ENCODE data around the gene GABRR2.

Gene GABRR2

DNA sequence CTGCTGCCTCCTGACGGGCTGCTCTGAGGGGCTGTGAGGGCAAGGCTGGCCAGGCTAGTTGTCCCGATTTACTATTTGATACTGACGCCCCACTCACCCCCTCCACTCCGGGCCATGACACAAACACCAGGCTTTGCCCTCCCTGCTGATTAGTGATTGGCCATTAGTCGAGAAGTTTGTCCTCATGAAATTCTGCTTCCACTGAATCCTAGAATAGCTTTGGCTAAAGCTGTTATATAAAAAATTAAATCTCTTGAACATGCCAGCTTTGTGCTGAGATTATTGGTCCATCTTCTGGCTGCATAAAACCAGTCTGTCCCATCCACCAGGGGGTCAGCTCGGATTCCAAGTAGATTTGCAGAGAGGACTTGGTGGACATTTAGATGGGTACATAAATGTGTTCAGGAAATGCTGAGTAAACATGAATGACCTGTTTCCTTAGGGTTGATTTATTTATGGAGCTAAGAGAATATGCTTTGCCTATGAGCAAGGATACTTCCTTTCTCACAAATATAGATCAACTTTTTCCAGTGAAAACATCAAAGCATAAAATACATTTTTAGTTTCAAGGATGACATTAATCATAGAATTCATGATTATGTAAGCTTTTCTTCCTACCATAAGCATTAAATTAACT lies at the start of gene GABRR2:
TSS of gene GABRR2 (minus strand) at position 51 of the 637 bp plus-strand sequence. CDS start 134 bp downstream, outside the sequence.
- DNase-seq (ENCODE audit: low read depth, low spot score) = no peak

DNA sequence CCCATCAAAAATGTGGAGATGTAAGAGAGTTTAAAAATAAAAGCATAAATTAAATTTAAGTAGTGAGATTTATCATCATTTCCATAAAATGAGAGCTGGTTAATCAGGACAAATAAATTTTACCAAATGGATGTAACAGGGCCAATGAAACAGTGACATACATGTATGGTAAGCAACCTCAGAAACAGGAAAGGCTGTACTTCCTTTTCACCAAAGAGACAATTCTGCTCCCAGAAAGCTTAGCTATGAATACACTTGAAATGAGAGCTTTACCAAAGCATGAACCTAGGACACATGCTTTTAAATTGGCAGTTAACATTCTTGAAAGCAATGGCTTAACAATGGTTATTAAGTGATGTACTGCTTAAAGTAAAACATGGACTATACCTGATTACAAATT lies 49.5 kb upstream of the GABRR2 start:
- DNase-seq (ENCODE audit: low read depth, low spot score) = no peak

DNA sequence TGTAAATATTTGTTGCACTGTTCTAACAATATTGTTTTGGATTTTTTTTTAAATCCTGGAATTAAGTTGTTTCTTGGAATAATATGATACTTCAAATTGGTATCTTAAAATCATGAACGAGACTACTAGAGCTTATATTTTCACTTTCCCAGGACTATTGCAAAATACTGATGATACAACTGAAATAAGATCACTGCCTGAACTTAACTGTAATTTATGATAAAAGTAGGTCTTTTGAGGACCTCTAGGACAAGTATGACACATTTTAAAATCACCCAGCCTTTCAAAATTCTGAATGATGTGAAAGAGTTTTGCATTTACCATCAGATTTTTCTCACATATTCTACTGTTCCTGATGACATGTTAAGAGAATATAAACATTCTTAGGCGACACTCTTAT lies 46.1 kb upstream of the GABRR2 start:
- DNase-seq (ENCODE audit: low read depth, low spot score) = no peak

DNA sequence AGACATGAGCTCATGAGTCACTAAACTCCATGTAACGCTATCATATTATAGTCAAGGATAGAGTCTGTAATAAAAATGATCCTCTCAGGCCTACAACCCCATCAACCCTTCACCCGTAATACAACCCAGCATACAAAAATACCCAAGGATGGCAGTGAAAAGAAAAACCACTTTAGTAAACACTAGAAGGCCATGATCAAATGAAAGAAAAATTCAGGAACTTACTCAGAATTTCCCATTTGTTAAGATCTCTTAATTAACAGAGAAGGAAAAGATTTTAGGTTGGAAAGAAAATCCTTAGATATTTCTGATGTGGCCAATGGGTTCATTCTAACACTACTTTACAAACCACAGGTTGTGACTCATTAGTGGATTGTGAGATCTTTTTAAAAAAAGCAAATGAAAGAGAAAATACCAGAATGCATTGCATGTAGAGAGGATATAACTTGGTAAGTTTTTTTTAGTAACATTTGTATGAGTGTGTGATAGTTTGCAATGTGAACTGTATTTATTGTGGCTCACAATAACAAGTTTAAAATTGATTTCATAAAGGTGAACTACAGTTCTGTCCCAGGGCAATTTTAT lies 45.4 kb upstream of the GABRR2 start:
- no peak for DNase-seq (ENCODE audit: low read depth, low spot score)

DNA sequence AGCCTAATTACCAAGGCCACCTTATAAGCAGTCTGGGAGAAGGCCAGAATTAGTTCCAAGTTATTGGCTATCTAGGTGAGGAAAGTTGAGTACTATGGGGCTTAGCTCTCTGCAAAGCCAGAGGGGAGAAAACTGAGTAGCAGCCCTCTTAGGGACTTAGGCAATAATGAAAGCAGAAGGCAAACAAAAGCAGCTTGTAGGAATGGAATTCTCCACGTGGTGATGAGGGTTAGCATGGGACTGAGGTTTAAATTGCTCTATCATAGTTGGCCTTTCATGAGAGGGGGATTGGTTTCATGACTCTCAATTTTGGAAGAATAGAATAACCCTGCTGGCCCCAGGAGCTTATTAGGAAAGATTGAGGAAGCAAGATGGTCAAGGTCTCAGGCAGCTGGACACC lies 44.5 kb upstream of the GABRR2 start:
- DNase-seq (ENCODE audit: low read depth, low spot score) = no peak

DNA sequence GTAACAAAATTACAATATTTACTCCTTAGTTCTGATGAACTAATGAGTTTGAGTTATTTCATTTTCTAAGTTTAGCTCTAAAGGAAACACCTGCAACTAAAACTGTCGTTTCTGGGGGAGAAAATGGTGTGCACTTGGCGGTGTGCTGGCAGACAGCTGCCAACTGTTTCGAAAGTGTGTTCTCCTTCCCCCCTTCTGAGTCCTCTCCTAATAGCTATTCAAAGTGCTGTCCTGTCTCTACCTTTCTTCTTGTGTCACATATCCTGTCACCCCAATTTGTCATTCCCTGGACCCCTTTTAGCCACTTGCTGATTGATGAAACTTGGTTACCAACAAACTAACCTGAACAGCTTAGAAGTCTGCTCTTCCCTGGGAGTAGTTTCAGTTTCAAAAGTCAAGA lies 42.3 kb upstream of the GABRR2 start:
- no peak for DNase-seq (ENCODE audit: low read depth, low spot score)

DNA sequence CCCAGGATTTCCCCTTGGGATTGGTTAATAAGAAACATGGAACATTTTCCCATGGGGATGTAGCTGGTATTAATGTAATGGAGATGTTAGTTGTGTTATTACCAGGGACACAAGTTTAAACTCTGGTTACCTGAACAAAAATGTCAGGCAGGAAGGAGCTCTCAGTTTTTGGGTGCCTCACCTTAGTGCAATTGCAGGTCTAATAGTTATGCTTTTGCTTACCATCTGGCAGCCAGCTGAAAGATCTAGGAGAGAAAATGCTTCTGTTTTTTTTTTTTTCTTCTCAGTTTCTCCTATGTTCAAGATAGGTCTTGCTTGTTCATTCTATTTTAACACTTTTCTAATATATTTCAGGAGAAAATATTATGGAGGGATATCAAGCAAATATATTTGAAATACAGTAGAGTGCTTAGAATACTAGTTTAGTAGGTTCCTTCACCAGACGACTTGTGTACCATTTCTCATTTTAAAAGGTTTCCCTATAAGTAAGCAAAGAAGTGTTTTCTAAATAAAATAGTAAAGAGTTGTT lies 41.6 kb upstream of the GABRR2 start:
- no peak for DNase-seq (ENCODE audit: low read depth, low spot score)

DNA sequence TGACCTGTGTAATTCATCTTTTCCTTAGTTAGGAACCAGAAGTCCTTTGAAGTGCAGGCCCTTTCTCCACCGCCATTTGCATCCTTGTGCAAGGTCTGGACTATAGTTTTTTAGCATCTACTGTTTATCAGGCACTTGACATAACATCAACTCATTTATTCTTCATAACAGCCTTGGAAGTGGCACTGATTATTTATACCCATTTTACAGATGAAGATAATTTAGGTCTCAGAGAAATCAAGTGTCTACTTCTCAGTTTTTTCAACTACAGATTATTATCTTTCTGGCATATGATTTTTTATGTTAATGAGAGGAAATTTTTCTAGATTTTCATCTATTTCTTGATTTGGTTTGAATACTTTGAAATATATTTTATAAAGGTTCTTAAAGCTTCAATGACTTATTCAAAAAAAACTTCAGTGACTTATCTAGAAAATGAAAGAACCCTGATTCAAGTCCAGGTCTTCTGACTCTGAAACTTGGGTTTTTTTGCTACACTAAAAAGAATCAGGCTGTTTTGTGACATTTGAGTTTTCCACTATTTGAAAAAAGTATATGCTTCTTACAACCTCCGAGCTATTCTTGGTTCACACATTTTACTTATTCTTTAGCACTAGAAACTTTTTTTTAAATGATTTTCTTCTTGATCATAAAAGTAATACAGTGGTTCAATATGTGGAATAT lies 40.6 kb upstream of the GABRR2 start:
- DNase-seq (ENCODE audit: low read depth, low spot score) = no peak

DNA sequence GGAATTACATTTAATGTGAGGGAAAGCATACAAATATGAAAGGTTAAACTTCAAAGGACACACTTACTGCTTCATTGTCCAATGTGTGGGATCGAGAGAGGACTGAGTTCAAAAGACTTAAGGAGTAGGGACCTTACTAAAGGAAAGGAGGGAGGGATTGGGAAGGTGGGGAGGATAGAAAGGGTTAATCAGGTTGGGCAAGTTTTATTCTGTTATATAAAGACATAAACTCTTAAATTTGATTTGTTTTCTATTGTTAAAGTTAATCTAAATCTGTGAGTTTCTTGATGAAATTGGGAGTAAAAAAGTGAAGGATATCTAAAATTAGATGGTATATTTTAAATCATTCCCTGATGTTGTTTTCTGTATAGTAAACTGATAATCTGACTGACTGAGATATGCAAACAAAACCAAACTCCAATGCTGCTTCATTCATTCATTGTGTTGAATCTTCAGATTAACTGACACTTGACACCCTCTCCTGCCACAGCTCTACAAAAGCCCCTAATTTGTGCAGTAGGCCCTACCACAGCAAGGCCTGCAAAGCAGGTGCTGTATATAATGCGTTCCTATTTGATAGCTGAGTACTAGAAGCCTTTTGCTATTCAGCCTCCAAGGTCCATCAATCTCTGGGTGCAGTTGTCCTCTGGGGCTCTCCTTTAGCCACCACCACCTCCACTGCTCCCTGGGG lies 38.7 kb upstream of the GABRR2 start:
- DNase-seq (ENCODE audit: low read depth, low spot score) = no peak

DNA sequence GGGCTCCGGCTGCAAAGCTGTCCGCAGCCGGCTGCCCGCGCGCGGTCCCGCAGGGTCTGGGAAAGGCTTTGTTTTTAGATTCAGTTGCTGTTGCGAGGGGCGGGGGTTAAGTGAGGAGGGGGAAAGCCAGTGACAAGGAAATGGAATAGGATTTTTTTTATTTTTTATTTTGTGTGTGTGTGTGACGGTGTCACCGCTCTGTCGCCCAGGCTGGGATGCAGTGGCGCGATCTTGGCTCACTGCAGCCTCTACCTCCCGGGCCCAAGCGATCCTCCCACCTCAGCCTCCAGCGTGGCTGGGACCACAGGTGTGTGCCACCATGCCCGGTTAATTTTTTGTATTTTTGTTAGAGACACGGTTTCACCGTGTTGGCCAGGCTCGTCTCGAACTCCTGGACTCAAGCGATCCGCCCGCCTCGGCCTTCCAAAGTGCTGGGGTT lies 38.0 kb upstream of the GABRR2 start:
- DNase-seq (ENCODE audit: low read depth, low spot score) = no peak

DNA sequence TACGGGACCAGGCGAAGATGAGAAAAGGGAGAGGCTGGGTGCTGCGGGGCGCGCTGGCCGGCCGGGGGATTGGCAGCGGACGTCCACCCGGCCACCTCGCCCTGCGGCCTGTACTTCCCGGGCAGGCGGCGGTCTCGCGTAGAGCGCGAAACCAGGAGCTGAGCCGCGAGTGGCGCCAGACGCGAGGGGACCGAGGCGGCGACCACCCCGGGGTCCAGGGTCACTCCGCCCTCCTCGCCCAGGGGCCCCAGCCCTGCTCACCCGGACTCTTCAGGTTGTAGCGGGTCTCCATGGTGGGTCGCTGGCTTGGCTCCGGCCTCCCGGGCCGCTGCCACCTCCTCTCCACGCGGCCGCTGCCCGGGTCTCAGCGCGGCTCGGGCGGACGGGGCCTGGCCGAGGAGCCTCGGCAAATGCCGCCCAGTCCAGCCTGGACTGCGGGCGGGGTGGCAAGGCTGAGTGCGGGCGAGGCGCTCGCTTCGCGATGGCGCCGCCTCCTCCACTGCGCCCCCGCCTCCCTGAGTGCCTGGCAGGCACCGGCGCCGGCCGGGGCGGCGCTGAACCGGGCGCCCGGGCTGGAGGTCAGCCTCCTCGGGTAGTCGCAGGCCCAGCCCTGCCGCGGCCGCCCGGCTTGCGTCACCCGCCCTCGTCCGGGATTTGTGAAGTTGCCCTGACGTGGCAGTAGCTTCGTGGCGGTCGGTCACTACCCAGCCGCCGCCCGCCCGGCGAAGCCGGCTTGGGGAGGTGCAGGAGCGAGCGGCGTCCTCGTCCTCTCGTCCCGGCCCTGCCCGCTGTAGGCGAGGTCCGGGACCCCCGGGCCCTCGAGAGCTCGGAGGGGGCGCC lies 37.4 kb upstream of the GABRR2 start, which contains the start of gene UBE2J1:
TSS of gene UBE2J1 (minus strand) at position 445 of the 840 bp plus-strand sequence. CDS start at position 292, 153 bp downstream.
- DNase-seq (ENCODE audit: low read depth, low spot score) = peak; percentile 56

DNA sequence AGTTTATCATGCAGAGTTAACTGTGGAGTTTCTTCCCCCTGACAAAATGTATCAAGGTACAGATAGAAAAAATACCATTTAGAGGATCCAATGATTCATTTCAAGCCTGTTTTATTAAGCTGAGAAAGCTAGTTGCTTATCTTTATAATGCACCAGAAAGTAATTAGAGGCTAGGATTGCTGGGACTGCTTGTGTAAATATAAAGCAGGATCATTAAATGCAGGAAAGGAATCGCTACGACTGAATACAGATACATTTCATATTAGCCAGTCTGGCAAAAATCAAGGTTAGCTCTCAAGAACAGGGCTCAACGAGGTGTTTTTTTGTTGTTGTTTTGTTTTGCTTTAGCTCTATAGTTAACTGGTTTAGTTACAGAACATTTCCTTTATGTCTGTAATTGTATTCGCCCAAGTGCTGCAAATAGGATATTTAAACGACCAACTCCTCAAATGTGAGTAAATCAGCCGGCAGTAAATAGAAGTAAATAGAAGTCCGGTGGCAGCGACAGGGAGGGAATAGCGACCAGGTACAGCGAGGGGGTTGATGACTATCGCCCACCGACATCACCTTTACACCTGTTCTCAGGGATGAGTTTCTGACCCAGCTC lies 36.7 kb upstream of the GABRR2 start:
- no peak for DNase-seq (ENCODE audit: low read depth, low spot score)

DNA sequence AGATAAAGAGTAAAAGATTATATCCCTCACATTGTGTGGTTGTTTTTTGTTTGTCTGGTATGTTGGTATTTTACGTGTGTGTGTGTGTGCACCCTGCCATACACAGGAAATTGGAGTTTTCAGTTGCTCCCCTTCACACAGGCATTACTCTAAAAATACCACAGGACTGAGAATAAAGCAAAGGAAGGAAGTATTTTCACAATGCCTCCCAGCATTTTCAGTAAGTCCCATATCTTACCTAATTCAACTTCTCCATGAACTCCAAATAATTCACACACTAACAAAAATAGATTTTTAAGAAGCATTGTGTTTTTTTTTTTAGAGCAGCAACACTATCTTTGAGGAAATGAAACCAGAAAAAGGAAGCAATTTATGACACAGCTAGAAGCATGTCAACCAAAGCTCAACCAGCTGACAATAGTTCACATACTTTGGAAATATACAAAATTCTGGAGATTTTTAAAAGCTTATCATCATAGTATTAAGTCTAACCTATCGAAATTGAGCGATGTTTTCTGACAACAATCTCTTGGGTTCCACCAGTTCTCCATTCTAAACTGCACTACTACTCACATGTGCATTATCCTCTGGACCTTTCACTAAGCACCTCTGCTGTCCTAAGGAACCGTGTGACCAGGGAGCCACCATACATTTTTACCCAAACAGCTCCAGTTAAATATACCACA lies 35.3 kb upstream of the GABRR2 start:
- DNase-seq (ENCODE audit: low read depth, low spot score) = no peak

DNA sequence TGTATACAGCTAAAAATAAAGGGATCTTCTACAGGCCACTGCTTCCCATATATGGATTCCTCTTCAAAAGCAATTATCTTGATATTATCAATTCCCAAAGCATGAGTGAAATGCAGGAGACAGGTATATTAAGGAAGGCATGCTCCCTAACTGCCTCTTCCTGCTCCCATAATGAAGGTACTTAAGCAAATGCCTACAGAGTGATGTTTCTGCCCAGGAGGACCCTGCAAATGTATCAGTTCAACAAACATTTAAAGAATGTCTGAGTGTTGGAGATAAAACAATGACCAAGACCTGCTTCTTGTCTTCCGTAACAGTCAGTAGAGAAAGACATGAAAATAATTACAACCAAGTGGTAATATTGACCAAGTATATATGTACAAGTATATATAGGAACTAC lies 33.3 kb upstream of the GABRR2 start:
- no peak for DNase-seq (ENCODE audit: low read depth, low spot score)

DNA sequence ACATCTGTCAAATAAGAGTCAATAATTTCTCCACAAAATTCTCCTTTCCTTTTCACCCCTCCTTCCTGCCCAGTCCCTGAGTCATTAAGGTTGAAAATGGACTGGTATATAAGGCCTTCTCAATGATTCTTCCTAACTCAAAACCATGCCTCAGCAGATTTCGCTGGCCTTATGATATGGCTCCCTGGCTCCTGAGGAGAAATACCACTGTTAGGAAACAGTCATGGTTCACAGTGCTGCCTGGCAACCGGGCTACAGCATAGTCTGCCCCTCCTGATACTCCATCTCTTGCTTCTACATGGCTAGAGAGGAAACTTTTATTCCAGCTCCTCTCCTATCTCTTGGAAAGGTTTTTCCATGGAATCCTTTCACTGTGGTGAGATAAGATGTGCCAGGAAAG lies 32.7 kb upstream of the GABRR2 start:
- no peak for DNase-seq (ENCODE audit: low read depth, low spot score)

DNA sequence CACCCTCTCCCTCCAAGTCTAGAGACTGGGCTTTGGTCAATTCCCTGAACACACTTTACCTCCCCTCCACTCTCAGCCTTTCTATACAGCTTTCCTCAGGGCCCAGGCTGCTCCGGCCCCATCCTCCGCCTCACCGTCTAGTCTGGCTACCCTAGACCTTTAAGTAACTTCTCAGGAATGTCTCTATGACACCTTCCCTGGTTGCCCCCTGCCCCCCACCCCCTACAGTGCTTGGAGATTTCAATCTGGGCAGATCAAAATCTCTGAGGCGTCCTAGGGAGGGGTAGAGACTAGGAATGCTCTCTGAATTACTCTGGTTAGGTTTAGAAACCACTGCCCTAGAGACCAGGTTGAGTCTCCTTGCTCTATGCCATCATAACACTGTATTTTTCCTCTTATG lies 31.3 kb upstream of the GABRR2 start:
- no peak for DNase-seq (ENCODE audit: low read depth, low spot score)

DNA sequence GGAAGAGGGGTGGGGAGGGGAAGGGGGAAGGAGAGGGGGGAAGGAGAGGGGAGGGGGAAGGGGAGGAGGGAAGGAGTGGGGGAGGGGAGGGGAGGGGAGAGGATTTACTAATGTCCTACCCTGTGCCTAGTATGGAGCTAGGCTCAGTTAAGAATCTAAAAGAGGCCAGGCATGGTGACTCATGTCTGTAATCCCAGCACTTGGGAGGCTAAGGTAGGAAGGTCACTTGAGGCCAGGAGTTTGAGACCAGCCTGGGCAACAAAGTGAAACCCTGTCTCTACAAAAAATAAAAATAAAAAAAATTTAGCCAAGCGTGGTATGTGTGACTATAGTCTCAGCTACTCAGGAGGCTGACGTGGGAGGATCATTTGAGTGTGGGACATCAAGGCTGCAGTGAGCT lies 24.5 kb upstream of the GABRR2 start:
- no peak for DNase-seq (ENCODE audit: low read depth, low spot score)

DNA sequence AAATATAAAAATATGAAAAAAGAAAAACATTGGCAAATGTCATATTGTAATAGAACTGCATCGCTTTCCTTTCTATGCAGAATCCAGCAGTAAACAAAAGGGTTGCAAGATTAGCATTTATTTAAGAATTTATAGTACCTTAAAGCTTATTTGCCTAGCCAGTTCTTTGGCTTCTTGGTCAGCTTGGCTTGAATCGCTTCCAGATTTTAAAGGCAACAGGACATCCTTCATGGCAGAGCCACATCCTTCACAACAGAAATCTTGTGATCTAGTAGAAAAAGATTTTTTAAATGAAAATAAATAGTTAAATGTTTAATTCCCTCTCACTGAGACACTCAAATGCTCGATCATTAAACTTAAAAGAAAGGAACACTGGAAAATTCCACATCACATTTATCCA lies 20.1 kb upstream of the GABRR2 start:
- DNase-seq (ENCODE audit: low read depth, low spot score) = no peak

DNA sequence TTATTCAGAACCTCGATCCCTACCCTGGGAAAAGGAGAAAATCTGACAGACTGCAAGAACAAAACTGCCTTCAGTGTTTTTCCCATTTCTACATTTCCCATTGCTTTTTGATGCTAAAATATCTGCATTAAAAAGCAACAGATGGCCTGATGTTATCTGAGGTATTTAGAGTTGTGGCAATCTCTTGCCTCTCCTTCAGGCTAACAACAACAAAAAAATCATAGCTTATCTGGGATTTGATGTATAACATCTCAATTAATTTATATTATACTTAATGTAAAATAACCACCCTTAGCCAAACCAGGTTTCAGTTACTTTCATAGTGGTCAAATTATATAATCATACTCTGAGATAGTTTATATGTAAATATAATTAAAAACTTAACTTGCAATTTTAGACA lies 15.8 kb upstream of the GABRR2 start:
- no peak for DNase-seq (ENCODE audit: low read depth, low spot score)

DNA sequence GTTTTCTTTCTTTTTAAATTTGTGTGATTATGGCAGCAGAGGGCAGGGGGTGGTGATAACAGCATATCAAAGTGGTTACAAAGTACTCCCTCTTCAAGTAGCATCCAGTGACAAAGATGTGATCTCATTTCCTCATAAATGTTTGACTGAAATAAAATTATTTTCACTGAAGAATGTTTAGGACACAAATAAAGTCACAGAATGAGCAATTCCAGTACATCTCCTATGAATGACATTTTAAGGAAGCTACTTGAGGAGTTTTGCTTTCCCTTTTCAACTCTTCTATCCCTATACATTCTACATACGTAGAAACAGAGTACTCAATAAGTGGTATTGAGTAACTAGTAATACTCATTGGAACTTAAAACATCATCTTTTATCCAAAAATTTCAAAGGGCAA lies 13.9 kb upstream of the GABRR2 start:
- no peak for DNase-seq (ENCODE audit: low read depth, low spot score)

Measured in brain pericyte (primary cell).